Stimulated activated CD4-positive, alpha-beta T cell treated with anti-CD3 and anti-CD28 coated beads, Interleukin-15, amount 100 ng/mL, for 48 hours (primary cell): ENCODE data around the gene RBM26.

Experiments used
- DNase-seq, 2 donors: peaks; one replicate each; pipeline ENCODE4 v3.0.0-alpha.2; 2020; ENCODE audit warnings: low read depth in 2 of 2

RBM26 gene

GRCh38 chr13:79336966-79337365, 69.1 kb downstream of the RBM26 start:
- DNase-seq: no peak

GRCh38 chr13:79328510-79328909, 77.5 kb downstream of the RBM26 start:
- DNase-seq: no peak

DNA sequence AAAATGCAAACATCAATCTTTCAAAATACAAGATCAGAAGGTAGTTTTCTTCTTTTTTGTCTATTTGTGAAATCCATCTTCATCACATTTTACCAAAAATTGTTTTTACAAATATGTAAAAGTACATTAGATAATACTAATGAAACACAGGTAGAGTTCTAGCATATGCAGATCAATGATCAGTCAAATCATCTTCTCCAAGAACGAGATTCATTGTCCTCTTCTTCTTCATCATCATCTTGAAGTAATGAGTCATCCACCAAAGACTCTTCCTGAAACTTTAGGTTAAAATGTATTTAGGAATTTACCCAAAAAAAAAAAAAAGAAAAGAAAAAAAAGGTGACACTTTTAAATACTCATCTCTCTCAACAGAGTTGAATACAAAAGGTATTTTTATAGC, 85.6 kb downstream of the RBM26 start:
- DNase-seq: no peak

DNA sequence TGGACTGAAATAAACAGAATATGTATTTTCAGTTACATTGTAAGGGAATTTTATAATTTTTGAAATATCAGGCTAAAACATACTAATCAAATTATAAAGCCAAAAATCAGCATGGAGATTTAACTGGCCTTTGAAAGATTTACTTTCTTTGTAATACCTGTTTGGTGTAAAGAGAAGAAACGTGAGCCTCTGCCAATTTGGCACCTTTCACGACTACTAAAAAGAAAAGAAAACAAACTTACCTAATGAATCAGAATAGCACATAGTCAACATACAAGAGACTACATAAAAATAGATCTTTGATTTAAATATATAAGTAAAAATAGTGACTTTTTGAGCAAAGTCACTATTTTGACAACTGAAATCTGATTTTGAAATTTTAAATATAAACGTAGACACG, 87.4 kb downstream of the RBM26 start:
- no peak for DNase-seq

- DNase-seq: no peak
Observed at GRCh38 chr13:79317856-79318255, 88.2 kb downstream of the RBM26 start.

DNA sequence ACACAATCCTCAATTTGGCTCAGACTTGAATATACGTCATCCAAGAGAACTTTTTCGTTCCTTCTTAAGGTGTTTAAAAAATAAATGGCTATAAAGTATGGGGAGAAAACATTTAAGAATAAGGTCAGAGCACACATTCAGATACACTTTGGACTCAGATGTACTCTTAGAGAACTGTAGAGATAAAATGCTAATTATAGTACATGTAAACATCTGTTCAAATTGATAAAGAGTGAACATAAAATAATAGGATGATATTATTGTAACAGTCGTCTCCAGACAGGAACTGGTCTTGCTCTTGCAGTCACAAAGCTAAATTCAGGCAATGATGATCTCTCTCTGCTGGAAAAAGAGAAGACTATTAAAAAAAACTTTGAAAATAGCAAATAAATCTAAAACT, 91.4 kb downstream of the RBM26 start:
- no peak for DNase-seq

- no peak for DNase-seq
Observed at GRCh38 chr13:79312340-79312855, 93.7 kb downstream of the RBM26 start.

- no peak for DNase-seq
Observed at GRCh38 chr13:79311386-79311785, 94.7 kb downstream of the RBM26 start.

DNA sequence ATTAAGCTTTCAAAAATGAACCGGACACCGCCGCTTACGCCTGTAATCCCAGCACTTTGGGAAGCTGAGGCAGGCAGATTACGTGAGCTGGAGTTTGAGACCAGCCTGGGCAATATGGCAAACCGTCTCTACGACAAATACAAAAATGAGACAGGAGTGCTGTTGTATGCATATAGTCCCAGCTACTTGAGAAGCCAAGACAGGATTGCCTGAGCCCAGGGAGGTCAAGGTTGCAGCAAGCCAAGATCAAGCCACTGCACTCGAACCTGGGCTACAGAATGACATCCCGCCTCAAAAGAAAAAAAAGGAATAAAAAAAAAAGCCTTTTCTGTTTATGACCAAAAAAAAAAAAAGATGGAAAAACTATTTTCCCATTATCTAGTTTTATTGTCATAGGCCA, 96.4 kb downstream of the RBM26 start:
- no peak for DNase-seq

DNA sequence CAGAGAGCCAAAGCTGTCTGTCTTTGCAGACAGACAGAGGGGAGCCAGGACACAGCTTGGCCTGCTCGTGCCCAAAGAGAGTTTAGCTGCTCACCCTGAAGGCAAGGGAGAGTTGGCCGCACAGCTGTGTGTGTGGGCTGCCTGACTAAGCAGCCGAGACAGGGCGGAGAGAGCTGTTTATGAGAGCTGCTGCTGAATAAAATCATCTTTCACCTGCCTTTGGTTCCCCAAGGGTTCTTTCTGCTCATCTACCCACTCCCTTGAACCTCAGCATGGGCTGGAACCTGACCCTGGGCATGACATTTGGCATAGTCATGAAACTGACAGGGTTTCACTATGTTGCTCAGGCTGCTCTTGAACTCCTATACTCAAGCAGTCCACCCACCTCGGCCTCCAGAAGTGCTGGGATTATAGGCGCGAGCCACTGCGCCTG, 98.2 kb downstream of the RBM26 start:
- no peak for DNase-seq

GRCh38 chr13:79307433-79307861, 98.6 kb downstream of the RBM26 start:
- DNase-seq: no peak

DNA sequence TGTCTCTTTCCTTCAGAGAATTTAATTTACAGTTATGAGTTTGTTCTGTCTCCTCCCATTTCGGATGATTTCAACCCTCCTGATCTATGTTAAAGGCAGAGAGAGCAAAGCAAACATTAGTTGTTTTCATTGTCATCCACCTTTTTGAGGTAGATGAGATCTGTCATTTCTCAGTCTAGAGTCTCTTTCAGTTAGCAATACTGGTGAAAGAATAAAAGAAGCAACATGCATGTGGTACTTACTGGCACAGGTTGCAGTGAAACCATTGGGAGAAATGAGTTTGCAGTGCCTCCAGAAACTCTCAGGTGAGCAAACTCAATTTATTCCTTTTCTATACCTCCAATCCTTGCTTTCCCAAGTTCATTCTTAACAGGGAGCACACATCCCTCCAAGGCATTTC, 99.4 kb downstream of the RBM26 start:
- no peak for DNase-seq

DNA sequence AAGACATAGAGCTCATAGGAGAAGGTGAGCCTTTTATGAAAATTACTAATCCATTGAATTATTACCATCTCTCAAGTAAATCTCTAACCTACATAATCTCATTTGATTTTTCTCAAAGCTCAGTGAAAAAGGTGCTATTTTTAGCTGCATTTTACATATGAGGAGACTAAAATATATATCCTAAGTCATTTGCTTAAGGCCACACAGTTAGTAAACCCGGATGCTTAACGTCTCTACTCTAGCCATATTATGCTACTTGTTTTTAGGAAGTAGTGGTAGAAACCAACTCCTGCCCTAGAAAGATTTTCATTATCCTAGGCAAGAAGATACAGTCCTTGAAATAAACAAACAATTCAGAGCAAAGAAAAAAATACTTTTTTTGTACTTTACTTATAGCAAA, 108.9 kb downstream of the RBM26 start:
- DNase-seq: no peak

GRCh38 chr13:79295906-79296706, 109.9 kb downstream of the RBM26 start:
- DNase-seq: no peak

DNA sequence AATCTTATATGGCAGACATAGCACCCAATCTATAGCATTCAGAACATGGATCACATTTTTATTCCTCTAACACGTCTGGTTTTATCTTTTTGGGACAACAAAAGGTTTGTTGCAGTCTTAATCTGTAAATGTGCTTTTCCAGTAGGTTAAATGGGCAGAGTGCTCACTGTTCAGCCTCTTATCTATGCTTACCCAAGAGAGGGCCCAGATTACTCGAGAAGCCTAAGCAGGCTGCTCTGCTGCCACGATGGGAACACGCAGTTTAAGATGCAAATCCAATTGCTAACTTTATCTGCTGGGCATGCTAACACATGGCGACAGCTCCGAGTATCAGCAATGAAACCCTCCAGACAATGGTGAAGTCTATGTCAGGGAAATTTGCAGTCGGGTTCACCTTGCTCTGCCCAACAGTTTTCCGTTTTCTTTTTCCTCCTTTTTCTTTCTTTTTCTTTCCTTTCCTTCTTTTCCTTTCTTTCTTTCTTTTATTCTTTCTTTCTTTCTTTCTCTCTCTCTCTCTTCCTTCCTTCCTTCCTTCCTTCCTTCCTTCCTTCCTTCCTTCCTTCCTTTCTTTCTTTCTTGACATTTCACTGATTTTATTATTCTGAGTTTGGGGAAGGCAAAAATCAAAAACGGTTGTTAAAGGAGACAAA, 115.3 kb downstream of the RBM26 start:
- no peak for DNase-seq

- no peak for DNase-seq
Observed at GRCh38 chr13:79289571-79289970, 116.5 kb downstream of the RBM26 start.

GRCh38 chr13:79287939-79288795, 117.9 kb downstream of the RBM26 start:
- DNase-seq: no peak

GRCh38 chr13:79285159-79285558, 120.9 kb downstream of the RBM26 start:
- no peak for DNase-seq

DNA sequence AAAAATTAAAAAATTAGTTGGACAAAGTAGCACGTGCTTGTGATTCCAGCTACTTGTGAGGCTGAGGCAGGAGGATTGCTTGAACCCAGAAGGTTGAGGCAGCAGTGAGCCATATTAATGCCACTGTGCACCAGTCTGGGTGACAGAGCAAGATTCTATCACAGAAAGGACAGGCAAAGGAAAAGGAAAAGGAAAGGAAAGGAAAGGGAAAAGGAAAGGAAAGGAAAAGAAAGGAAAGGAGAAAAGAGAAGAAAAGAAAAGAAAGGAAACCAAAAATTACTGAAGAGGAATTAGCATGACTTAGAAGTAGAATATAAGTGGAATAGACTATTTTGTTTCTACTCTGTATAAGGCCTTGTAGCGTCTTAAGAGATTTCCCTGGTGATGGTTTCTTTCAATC, 122.3 kb downstream of the RBM26 start:
- DNase-seq: no peak

DNA sequence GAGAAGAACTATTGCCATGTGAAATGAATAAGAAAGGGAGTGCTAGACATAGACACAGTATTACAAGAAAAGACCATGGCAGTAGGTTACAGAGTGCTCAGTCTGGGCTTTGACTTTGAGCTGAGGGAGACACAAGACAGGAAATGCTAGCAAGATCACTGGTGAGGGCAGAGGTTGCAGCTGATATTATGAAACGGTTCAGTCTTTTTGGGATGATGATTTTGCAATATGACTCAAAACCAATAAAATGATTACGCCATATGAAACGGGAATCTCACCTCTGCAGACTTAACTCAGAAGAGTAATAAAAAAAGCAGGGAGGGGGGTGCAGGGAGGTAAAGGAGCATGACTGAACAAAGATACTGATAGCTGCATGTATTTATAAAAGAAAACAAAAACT, 123.1 kb downstream of the RBM26 start:
- no peak for DNase-seq

DNA sequence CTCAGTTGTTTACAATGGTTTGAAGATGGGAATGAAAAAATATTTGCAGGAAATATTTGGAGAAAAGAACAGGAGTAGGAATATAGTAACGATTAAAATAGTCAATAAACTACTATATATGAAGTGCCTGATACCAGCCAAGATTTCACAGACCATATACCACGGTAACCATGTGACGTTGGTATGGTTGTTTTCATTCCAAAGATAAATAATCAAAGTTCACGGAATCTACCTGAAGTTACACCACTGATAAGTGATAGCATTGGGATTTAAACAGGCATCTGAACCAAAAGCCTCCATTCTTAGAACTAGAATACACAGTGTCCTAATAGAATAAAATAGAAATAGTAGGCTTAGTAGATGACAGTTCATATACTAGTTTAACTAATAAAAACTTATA, 123.5 kb downstream of the RBM26 start:
- no peak for DNase-seq

- DNase-seq: no peak
Observed at GRCh38 chr13:79281339-79281747, 124.7 kb downstream of the RBM26 start.
